Measurements from ENCODE around the gene SEC23B. TPM values are rescaled to one million over a fixed set of nuclear protein-coding genes. Genes with fewer than 3 reads are reported as not detected.

Gene SEC23B
- total and polyA plus RNA-seq, 2 of the 13 experiments (the other 11 are each of a cell fraction or from before 2014, with no cell fraction given): 114 to 120 TPM

- TF ChIP-seq REST (IDR thresholded peaks at IDR 0.05; ENCODE audit: borderline replicate concordance in 1 of 2, low read depth in 1 of 2, low read length in 2 of 2): peak in 1 of 2 experiments; percentile 51; a peak in 1 of 4 replicates
- TF ChIP-seq ZMYM2 (CRISPR knock-in tag; IDR thresholded peaks at IDR 0.05): no peak
- 0 out of 2 replicates have a peak, but pooled peaks have one; percentile 54 for TF ChIP-seq PAX8 (CRISPR knock-in tag; IDR thresholded peaks at IDR 0.05; ENCODE audit: borderline replicate concordance)
- no peak for TF ChIP-seq MYPOP (CRISPR knock-in tag; IDR thresholded peaks at IDR 0.05)
- TF ChIP-seq SOX6 (IDR thresholded peaks at IDR 0.05): no peak
- no peak for TF ChIP-seq SOX6 (CRISPR knock-in tag; IDR thresholded peaks at IDR 0.05)
- TF ChIP-seq ZFP82 (CRISPR knock-in tag; IDR thresholded peaks at IDR 0.05; ENCODE audit: borderline replicate concordance): peak; percentile 80; the same call in 1 of the 2 replicates
- TF ChIP-seq ZBTB46 (CRISPR knock-in tag; IDR thresholded peaks at IDR 0.05; ENCODE audit: borderline replicate concordance): no peak
- TF ChIP-seq ZSCAN25 (CRISPR knock-in tag; IDR thresholded peaks at IDR 0.05): 0 out of 2 replicates have a peak, but pooled peaks have one; percentile 29
- TF ChIP-seq MEIS2 (CRISPR knock-in tag; IDR thresholded peaks at IDR 0.05): no peak; the same call in 1 of the 2 replicates
- TF ChIP-seq ZNF121 (CRISPR knock-in tag; IDR thresholded peaks at IDR 0.05): no peak
- no peak for TF ChIP-seq ZC3H4 (CRISPR knock-in tag; IDR thresholded peaks at IDR 0.05; ENCODE audit: borderline replicate concordance)
- no peak for TF ChIP-seq ZNF317 (CRISPR knock-in tag; IDR thresholded peaks at IDR 0.05)
- TF ChIP-seq KDM4B (CRISPR knock-in tag; IDR thresholded peaks at IDR 0.05): no peak
- TF ChIP-seq RORA (CRISPR knock-in tag; IDR thresholded peaks at IDR 0.05): no peak
- no peak for TF ChIP-seq SOX5 (CRISPR knock-in tag; IDR thresholded peaks at IDR 0.05; ENCODE audit: borderline replicate concordance)
- TF ChIP-seq ZNF569 (CRISPR knock-in tag; IDR thresholded peaks at IDR 0.05; ENCODE audit: borderline replicate concordance): no peak
- TF ChIP-seq DMTF1 (CRISPR knock-in tag; IDR thresholded peaks at IDR 0.05): no peak
- no peak for TF ChIP-seq KDM3A (CRISPR knock-in tag; IDR thresholded peaks at IDR 0.05; ENCODE audit: low read depth)
- no peak for TF ChIP-seq MAF1 (CRISPR knock-in tag; IDR thresholded peaks at IDR 0.05; ENCODE audit: borderline replicate concordance)
- no peak for TF ChIP-seq DRAP1 (CRISPR knock-in tag; IDR thresholded peaks at IDR 0.05)
- TF ChIP-seq ZNF12 (CRISPR knock-in tag; IDR thresholded peaks at IDR 0.05): no peak
- TF ChIP-seq SNAPC5 (CRISPR knock-in tag; IDR thresholded peaks at IDR 0.05; ENCODE audit: borderline replicate concordance): no peak
Measured at GRCh38 chr20:18466574-18466893, 41.2 kb upstream of the SEC23B start (continued).
